GM12801 (cell line): Measurements from ENCODE around the gene MAFG.

Experiments
- CTCF ChIP-seq: IDR thresholded peaks from one replicate; pipeline ENCODE4 v1.5.1; 2011; ENCODE audit warnings: control low read depth; ENCODE audit not compliant: insufficient read length; ENCODE audit errors: extremely low read depth

The MAFG gene

GRCh38 chr17:81924557-81925532 lies 2.7 kb downstream of the MAFG start:
- no peak for TF ChIP-seq CTCF

- no peak for TF ChIP-seq CTCF
Observed at GRCh38 chr17:81923302-81924260, 4.0 kb downstream of the MAFG start.

- no peak for TF ChIP-seq CTCF
Observed at GRCh38 chr17:81922566-81923301, 4.8 kb downstream of the MAFG start.

- TF ChIP-seq CTCF = no peak
Observed at GRCh38 chr17:81921996-81922565, 5.5 kb downstream of the MAFG start.

- TF ChIP-seq CTCF = no peak
Observed at GRCh38 chr17:81921537-81921862, 6.0 kb downstream of the MAFG start.

GRCh38 chr17:81920612-81921536 lies 6.7 kb downstream of the MAFG start:
- no peak for TF ChIP-seq CTCF
